Inflammatory macrophage treated with lipopolysaccharide for 1 hour (primary cell): ENCODE measurements around the gene TPP1.

Source experiments
- DNase-seq, 2 donors: peaks; one replicate each; pipeline ENCODE4 v3.0.0-alpha.2; 2020 to 2022

TPP1 gene

DNA sequence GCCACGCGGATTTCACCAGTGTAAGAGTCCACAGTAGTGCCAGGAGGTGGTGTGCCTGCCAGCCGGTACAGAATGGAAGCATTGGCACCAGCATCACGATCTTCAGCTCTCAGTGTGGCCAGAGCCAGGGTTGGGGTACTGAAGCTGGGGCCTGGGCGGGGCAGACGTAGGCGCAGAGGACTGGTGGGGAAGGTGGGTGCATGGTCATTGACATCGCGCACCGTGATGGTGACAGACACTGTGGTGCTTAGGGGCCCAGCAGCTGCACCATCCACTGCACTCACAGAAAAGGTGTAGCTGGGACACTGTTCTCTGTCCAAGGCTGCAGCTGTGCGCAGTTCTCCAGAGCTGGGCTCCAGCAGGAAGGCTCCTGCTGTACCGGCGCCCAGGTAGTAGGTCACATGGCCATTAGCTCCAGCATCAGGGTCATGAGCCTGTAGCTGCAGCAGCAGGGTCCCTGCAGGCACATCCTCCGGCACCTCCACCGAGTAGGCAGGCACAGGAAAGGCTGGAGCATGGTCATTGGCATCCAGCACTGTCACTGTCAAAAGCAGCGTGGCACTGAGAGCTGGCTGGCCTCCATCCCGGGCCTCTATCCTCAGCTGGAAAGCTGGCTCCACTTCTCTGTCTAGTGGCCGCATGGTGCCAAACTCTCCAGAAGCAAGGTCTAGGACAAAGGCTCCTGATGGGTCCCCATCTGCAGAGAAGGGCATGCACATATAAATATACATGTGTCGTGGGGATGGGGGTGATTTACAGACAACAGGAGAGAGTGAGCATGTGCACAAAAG lies 7.9 kb upstream of the TPP1 start:
- DNase-seq, result no peak

DNA sequence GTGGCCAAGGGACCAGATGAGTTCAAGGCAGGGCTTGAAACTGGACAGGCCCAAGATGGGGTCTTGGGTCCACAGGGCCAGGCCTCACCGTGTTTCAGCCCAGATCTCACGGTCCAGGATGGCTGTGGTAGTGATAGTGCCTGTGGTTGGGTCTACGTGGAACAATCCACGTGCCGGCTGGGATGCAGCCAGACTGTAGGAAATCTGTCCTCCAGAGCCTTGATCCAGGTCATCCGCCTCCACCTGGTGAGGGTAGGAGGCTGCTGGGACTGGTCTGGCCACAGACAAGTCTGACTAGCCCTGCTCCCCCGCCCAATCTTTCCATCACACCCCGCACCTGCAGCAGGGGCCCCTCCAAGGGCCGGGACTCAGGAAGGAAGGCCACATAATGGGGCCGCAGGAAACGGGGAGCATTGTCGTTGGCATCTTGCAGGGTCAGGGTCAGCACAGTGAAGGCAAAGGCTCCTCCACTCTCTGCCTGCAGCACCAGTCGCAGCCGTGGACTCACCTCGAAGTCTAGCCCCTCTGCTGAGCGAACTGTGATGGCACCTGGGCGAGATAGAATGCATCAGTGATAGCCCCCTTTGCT lies 6.7 kb upstream of the TPP1 start:
- DNase-seq, result no peak

DNA sequence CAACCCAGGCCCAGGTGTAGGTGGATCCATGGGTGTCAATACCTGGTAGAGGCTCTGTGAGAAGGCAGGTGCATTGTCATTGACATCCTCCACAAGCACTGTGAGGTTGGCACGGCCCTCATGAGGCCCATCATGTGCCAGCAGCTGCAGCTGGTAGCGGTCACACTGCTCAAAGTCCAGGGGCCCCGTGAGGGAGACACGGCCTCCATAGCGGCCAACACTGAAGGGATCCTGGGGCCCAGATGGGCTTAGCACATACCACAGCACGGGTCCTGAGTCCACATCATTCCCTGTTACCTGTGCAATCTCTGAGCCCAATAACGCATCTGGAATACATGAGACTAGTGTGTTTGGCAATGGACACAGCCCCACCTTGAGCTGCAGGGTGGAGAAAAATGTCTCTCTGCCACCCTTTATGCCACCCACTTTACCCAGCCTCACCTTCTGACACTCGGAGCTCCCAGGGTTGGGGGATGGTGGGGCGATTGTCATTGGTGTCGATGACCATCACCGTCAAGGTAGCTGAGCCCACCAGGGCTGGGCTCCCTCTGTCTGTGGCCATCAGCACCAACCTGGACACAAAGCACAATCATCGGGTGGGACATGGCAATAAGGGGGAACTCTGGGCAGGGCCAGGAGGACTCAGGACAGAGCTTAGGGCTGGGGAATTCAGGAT lies 6.1 kb upstream of the TPP1 start:
- DNase-seq, result no peak

DNA sequence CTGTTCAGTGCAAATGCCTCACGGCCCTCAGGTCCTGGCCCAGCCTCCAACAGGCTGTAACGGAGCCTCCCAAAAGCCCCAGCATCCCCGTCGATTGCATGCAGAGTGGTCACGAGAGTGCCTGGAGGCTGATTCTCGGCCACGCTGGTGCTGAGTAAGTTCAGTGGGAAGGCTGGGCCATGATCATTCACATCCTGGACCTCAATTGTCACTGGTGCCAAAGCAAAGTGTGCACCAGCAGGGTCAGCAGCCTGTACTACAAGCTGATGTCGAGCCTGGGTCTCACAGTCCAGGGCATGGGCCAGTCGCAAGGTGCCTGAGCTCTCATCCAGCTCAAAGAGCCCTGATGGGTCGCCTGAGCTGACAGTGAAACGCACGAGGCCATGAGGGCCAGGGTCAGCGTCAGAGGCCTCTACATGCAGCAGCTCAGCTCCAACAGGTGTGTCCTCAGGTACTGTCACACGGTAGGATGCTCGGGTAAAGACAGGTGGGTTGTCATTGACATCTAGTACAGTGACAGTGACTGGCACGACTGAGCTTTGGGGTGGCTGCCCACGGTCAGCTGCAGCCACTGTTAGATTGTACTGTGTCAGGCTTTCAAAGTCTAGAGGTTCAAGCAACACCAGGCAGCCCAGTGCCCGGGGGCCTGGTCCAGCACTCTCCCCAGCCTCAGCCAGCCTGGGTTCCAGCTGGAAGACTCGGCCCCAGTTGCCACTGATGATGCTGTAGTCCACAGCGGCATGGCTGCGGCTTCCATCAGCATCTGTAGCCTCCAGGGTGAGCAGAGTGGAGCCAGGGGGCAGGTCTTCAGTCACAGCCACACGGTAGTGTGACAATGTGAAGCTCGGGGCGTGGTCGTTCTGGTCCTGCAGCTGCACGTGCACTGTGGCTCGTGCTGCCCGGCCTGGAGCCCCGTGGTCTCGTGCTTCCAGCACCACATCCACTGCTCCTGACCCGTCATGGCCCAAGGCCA lies 4.5 kb upstream of the TPP1 start:
- DNase-seq, result no peak

DNA sequence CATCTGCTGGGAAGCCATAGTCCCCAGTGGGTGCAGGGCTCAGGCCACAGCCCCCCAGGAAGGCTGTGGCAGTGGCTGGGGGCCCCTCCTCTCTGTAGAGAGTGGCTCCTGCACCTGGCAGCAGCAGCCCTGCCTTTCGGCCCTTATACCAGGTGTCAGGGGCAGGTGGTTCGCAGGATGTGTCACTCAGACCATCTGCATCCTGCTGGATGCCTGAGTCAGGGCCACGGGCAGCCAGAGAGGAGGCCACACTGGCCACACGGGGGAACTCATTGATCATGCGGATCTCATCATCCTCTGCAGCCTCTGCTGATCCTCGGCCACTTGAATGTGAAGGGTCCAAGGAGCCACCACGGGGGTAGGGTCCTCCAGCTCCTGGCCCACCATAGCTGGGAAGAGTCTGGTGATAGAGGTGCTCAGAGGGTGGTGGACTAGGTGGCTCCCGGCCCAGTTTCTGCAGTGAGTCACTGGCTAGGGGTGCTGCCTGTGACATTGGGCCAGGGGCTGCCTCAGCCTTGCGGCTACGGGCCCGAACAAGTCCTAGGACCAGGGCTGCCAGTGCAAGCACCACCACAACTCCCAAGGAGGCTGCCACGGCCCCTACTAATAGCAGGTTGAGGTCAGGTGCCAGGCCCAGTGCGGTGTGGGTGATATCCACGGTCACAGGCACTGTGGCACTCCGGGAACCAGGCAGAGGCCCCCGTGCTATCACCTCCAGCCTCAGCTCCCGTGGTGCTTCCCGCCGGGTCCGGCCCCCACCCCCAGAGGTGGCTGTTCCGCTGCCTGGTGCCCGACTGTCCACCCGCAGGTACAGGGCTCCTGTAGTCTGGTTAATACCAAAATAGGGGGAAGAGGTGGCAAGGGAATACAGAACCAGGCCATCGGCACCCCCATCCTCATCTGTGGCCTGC lies 3.3 kb upstream of the TPP1 start:
- DNase-seq, result no peak

DNA sequence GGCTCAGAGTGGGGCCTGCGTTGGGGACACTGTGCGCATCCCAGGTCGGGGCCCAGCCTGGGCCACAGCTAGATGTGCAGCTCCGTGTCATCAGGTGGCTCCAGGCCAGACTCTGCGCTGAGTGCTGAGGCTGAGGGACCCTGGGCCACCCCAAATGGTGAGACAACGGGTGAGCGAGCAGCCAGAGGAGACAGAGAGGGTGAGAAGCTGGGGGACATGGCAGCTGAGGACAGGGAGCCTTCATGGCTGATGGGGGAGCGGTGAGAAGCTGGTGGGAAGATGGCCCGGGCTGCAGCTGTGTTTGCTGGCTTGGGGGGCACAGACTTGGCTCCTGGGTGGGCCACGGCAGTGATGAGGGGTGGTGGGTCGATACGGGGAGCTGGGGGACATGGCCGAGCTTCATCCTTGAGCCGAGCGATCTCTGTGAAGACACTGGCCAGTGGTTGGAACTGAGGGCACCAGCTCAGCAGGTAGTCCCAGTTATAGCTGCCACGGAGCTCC lies 2.5 kb upstream of the TPP1 start:
- no peak for DNase-seq

DNA sequence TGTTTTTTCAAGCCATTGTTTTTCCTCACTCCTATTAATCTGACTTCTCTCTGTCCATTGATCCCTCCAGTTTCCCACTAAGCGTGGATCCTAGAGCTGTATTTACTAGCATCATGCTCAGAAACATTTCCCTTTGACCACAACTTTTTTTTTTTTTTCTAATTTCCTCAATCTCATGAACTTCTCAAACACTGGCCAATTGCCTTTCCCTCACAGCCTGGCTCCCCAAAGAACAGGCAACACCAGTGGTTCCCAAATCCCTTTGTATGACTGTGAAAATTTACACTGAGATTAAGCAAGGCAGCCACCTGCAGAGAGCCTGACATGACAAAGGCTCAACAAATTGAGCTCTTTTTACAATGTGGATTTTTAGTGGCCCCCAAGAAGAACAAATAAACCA lies 1.4 kb upstream of the TPP1 start:
- peak; percentile 50 to 58 for DNase-seq

DNA sequence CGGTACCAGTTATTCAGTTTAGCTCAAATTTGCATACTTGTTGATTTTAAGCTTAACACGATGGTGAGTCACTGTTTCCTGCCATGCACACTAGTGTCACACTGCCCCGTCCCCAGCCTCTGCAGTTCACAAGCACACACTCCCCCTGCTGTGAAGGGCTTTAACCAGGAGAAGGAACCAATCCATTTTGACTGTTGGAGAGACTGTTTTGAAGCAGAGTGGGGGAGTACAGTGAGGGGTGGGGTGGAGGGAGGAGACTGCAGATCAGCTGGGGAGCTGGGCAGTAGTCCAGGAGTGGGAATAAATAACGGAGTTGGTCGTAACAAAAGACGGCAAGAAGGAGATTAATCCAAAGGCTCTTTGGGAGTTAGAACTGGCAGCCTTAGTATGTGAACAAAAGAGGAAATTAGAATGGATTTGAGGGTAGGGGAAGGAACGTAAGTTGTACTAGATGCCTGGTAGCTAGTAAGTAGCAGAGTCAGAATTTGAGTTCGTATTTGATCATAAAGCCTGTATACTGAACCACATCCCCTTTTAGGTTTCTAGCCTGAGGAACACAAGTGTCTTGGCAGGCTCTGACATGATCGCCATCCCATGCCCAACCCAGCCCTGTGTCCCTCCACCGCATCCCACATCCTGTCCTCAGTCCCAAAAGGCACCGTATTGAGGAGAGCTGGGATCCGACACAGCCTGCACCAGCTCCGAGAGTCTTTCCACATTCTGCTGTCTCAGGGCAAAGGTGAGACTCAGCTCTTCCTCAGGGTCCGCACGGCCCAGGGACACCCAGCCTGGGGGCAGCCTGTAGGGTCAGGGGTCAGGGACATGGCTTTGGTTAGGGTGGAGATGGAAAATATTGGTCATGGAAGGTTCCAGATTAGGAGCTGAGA lies 862 bp downstream of the TPP1 start:
- peak; percentile 80 to 87 for DNase-seq

DNA sequence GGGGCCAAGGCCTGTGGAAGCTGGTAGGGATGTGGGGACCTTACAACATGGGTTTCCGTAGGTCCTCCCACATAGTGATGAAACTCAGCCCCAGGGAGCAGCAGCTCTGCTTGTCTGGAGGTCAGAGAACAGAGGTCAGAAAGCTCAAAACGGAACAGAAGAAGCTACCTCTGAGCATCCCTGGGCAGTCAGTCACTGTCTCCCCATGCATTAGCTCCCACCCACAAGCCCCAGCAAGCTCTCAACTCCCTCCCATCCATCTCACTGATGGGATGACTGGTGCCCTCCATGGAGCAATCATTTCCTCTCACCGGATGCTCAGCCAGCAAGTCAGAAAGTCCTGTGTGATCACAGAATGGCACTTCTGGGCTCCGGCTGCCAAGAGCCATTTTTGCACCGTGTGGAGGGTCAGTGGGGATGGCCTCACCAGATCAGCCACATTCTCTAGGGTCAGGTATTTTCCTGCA lies 1.9 kb downstream of the TPP1 start:
- DNase-seq, result peak; percentile 77 to 89

DNA sequence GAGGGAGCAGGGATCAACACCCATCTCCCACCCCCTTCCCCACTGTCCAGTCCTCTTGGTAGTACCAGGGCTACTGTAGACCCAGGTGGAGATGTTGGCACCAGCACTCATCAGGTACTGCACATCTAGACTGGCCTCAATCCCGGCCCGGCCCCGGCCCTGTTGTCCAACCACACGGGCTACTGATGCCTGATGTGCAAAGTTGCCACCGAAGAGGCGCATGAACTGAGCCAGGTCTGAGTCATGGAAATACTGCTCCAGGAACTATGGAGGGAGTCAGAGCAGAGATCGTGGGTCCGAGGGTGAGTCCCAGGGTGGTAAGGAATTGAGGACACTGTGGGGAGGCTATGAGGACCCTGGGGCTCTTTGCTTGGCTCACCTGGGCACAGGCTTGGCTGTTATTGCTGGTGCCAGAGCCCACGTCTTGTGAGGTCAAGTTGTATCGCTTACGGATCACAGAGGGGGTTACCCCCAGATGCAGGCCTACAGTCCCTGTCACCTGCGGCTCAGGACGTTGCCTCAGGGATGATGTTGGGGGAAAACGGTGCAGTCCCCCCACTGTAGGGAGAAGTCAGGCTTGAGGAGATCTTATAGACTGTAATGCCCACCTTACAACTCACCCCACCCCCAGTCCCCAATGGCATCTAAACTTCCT lies 2.5 kb downstream of the TPP1 start:
- DNase-seq, result no peak

DNA sequence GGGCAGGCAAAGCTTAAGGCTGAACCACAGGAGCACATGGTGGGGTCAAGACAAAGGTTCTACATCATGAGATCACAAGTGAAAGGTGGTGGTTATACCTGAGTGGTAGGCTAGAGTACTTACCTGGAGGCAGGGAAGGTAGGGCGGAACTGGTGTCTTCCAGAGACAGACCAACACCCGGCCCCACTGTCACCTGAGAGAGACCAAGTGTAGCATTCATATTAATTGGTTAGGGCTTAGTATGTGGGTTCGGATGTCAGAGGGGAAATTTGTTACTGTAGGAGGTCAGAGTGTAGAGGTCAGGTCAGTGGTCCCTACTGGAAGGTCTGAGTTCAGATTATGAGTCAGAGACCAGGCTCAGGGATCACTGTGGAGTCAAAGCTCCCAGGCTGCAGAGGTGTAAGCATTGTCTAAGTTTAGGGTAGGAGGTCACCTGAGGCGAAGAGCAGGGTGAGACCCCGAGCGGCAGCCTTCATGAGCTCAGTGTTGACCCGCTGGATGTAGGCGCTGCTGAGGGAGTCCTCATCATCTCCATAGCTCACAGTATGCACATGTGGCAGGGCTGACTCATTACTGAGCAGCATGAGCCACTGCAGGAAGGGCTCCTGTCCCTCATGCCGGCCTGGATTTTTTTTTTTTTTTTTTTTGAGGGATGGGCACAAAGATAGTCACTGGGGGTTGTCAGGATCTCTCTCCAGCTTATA lies 3.2 kb downstream of the TPP1 start:
- no peak for DNase-seq

DNA sequence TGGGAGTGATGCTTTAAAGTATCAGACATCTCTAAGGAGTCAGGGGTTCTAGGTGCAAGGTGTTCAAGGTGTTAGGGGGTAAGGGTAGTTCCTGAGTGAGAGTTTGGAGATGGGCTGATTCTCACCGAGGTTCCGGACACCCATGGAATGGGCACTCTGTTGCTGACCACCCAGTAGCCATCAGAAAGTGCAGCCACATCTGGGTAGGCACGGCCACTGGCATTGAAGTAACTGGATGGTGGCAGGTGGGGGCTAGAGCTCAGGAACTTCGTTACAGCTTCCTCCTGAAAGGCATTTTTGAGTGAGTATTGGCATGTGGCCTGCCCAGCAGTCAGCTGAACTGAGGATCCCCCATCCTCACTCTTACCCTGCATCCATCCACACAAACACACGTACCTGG lies 4.2 kb downstream of the TPP1 start:
- DNase-seq, result no peak

DNA sequence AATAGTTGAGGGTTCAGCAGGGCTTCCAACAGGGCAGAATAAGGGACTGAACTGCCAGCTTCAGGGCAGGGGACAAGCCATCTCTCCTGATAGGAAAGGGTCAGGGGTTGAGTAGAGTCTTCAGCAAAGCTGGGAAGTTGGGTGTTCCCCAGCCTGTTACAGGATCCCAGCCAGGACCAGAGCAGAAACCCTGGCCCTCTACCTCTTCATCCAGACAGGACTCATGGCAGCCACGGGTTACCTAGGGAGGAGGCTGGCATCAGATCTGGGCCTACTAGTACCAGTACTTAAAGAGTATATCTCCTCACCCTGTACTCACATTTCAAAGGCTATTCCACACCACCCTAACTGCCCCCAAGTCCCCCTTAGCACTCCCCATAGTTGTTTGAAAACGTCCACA lies 4.8 kb downstream of the TPP1 start:
- DNase-seq, result no peak

DNA sequence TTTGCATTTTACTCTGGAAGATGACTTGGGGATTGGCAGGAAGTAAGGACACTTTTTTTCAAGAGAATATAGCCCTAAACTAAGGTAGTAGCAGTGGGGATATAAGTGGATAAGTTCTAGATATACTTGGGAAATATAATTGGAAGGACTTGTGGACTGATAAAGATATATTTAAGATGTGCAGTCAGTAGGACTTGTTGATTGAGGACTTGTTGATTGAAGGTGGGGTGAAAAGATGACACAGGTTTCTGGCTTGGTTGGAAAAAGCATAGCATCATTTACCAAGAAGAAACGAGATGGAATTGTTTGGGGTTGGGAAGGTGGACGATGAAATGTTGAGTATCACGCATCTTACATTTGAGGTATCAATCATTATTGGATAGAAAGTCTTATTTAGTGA lies 5.7 kb downstream of the TPP1 start:
- no peak for DNase-seq

DNA sequence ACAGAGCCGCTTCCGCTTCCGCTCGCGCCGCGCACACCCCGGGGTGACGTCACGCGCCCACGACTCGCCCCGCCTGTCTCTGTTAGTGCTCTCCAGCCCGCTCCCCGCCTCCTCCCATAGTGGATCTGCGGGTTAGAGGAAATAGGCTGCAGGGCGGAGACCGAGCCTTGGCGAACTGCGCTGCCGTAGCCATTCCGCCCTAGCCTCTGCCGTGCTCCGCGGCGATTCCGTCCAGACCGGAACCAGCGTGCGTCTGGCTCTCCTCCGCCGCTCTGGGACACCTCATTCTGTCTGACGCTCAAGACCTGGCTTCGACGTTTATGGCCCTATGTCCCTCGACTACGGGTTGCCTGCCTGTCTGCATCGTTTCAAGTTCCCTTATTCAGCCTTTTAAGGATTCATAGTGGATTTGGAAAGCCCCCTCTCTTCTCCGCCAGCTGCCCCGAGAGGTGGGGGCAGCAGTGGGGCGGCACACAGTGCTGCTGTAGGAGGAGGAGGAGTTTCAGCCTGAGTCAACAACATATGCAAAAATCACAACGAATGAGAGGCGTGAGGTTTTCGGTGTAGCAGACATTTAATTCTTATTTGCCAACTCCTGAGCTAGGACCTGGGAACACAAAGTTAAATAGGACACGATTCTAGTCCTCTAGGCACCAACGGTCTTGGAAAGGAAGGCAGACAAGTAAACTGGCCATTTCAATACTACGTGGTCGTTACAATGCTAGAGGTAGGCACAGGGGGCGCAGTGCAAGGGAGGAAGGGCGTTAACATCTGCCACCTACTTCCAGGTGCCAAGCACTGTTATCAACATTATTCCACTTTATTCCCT lies 6.8 kb downstream of the TPP1 start, which contains the start of gene TAF10:
TAF10 (minus strand) TSS at position 4 of the 829 bp plus-strand sequence. CDS start 27 bp downstream, outside the sequence.
- DNase-seq, result peak; percentile 96 to 98

DNA sequence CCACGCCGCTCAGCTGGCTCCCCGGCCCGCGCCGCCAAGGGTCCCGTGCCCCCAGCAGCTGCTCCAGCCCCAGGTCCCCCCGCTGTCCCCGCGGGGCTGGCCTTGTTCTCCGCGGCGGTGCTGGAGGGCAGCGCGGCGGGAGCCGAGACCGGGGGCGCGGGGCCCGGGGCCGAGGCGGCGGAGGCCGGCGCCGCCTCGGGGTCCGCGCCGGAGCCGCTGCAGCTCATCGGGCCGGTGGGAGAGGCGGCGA lies 7.3 kb downstream of the TPP1 start:
- no peak for DNase-seq

DNA sequence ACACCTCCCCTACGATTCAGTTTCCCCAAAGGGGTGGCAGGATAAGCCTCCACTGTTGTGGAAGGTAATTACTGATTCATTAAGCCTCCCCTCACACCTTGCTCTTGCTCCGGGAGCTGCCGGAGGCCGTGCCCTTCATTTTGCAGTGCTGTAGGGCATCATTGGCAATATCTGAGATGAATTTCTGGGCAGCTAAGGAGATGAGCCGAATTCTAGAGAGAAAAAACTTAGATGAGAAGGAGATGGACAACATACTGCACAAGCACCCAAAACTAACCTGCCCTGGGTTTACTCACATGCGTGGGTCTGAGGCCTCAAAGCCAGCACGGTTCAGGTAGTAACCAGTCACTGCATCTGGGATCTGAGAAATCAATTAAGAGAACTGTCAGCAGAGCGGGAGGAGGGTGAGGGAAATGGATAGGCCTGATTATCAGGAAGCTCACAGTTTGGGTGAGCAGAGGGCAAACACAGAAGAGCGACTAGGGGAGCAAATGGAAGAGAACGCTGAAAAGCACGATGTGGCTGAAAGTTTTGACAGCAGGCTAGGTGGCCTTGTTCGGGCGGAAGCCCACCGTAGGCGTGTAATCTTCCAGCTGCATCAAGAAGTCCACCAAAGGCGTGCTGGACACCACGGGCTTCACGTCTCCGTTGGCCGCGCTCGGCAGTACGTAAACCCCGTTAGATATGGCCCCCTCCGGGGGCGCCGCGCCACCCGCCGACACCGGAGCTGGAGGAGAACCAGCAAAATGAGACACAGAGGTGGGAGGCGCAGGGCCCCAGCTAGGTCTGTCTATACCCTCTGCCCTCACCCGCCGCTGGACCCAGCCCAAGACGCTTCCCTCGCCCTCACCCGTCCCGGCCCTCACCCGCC lies 7.9 kb downstream of the TPP1 start:
- peak in 1 of 2 donors; percentile 13 for DNase-seq
